ENCODE measurements around the gene NACC1.

The NACC1 gene

DNA sequence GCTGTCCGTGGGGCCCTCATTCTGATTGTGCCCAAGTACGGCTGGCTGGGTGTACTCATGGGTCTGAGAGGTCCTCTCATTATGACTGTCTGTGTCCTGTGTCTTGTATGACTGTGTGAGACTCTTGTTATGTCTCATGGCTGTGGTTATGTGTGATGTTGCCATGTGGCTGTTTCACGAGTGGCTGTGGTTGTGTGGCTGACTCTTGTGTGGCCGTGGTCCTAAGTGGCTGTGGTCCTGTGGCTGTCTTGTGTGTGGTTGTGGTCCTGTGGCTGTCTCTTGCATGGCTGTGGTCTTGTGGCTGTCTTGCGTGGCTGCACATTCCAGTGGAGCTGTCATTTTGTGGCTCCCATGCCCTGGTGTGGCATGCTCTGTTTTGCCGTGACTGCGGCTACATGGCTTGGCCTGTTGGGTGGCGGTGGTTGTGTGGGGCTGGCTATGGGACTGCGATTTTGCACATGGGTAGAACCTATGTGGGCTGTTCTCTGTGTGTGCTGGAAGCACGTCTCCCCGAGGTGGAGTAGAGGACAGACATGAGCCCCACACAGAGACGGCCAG is 18.0 kb upstream of the NACC1 start:
- no peak for DNase-seq (ENCODE audit: low read depth, low spot score)

DNA sequence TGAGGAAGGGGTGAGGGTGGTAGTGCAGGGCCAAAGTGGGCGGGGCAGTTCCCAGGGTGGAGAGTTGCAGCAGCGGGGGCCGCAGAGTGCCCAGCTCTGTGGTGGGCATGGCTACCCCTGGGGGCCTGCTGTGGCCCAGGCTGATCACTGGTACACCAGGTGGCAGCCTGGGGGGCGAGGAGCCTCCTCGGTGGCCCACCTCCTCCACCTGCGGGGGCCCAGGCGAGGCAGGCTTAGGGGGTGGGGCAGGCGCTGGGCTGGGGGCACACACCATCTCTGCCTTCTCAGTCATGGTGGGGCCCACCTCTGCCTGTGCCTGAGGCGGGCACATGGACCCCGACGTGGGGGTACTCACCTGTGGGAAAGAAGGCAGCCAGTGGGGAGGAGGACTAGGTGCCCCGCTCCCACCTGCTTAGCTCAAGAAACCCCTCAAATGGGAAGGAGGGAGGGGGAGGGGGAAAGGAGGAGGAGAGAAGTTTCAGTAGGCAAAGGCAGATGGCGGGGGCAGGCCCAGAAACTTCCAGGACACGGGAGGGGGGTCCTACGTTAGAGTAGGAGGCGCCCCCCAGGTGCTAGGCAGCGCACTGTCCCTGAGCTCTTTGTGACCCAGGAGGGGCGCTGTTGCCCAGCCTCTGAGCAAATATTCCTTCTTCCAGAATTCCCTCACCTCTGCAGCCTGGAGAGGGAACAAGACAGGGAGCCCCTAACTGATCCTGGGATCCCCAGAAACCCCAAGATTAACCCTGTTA is 17.0 kb upstream of the NACC1 start:
- no peak for DNase-seq (ENCODE audit: low read depth, low spot score)

DNA sequence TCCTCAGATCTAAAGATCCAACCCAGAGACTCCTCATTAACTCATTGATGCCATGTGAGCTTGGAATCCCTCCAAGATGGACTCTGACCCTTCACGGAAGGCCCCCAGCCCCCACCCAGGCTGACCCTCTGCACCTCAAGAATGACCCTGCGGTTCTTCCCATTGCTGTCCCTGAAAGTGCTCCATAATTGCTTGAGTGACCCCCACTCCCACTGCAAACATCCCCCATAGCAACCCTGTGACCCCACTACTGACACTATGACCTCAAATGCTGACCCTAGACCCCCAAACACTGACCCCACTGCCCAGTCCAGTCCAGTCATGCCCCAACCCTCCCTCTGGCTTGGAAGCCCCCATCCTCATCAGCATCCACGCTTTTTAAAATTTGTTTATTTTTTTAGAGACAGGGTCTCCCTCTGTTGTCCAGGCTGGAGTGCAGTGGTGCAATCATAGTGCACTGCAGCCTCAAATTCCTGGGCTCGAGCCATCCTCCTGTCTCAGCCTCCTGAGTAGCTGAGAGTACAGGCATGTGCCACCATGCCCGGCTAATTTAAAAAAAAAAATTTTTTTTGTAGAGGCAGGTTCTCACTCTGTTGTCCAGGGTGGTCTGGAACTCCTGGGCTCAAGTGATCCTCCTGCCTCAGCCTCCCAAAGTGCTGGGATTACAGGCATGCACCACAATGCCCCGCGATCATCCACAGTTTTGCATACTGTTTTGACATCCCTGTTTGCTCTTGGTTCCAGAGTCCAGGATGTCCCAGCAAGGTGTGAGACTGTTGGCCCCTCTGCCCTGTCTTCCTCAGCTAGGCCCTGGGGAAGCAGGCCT is 16.3 kb upstream of the NACC1 start:
- no peak for DNase-seq (ENCODE audit: low read depth, low spot score)

DNA sequence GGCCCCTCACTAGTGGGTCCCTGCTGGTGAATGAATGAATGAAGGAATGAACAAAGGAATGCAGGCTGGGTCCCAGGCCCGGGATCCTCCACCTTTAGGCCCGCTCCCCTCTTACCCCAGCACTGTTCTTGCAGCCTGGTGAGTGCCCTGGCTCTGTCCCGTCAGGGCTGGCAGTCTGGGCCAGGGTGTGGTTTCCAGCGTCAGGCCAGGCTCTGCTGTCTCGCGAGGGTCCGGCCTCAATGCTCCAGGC is 15.7 kb upstream of the NACC1 start:
- no peak for DNase-seq (ENCODE audit: low read depth, low spot score)

DNA sequence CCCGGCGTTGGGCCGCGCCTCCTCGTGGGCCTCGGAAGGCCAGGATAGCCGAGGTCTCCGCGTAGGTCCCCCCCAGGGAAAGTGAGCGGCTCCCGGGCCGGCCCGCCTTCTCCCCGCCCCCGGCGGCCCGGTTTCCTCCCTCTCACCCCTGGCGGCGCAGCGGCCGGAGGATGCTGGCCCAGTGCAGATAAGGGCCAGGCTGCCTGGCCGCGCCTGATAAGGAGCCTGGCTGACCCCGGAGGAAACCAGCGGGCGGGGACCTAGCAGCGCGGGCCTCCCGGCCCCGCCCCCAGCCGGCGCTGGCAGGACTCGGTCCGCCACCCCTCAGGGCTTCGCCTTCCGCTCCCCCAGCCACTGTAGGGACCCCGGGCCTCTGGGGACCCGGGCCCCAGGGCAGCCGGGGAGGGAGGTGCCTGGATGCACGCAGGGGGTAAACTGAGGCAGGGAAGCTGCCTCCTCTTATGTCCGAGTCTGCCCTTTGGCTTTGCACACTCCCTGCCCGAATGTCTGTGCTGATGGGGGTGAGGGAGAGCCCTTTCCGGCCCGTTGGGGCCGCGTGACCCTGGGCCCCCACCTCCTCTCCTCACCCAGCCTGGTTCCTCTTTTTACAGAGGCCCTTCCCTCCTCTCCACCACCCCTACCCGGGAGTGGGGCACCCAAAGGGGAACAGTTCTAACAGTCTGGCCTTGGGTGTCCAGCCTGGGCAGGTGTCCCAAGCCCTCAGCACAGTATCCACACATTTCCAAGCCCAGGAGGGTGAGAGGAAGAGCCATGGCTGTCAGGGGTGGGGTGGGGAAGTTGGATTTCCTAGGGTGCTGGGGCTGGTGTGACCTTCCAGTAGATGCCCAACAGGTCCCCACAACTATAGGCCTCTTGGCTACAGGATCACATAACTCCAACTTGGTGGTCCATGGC is 15.1 kb upstream of the NACC1 start, which contains the start of gene LYL1:
LYL1 (minus strand) TSS at position 193 of the 915 bp plus-strand sequence. CDS start 1,687 bp downstream, outside the sequence.
- DNase-seq (ENCODE audit: low read depth, low spot score): peak; percentile 85

DNA sequence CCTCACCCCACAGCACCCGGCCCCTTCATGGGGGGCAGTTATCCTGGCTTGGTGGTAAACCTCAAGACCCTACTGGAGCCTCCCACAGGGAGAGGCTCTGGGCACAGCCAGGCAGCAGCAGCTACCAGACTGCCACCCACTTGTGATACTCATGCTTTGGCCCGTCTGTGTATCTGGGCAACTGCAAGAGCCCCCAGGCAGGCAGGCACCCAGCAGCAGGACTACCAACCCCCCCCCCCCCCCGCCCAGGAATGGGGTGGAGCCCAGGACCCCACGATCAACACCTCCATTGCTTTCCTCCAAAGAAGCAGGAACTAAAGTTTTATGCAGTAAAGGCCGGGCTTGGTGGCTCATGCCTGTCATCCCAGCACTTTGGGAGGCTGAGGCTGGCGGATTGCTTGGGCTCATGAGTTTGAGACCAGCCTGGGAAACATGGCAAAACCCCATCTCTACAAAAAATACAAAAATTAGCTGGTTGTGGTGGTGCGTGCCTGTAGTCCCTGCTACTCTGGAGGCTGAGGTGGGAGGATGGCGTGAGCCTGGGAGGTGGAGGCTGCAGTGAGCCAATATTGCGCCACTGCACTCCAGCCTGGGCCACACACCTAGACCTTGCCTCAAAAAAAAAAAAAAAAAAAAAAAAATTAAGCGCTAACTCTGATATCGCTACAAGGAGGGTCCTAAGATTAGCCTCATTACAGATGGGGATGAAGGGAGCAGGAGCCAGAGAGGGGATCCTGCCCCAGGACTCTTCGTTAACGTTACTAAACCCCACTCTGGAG is 14.3 kb upstream of the NACC1 start:
- DNase-seq (ENCODE audit: low read depth, low spot score): no peak

DNA sequence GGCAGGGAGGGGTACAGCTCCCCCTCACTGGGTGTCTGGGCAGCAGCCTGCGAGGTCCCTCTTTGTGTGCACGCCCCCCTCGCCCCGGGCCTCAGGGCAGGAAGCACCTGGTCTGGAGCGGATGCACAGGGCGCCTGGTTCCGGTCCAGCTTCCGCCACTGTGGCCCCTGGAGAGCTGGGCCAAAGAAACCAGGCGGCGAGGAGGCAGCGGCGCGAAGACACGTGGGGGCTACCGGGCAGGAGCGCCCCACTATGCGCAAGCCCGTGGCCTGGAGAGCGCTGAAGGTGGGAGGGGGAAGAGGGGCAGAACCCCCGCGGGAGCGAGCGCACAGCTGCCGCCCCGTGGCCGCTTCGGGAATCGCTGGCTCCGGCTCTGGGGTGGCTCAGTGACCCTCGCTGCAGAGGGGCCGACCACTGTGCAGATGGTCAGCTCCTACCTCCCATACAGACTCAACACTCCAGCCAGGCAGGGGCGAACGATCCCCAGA is 13.7 kb upstream of the NACC1 start:
- DNase-seq (ENCODE audit: low read depth, low spot score): no peak

DNA sequence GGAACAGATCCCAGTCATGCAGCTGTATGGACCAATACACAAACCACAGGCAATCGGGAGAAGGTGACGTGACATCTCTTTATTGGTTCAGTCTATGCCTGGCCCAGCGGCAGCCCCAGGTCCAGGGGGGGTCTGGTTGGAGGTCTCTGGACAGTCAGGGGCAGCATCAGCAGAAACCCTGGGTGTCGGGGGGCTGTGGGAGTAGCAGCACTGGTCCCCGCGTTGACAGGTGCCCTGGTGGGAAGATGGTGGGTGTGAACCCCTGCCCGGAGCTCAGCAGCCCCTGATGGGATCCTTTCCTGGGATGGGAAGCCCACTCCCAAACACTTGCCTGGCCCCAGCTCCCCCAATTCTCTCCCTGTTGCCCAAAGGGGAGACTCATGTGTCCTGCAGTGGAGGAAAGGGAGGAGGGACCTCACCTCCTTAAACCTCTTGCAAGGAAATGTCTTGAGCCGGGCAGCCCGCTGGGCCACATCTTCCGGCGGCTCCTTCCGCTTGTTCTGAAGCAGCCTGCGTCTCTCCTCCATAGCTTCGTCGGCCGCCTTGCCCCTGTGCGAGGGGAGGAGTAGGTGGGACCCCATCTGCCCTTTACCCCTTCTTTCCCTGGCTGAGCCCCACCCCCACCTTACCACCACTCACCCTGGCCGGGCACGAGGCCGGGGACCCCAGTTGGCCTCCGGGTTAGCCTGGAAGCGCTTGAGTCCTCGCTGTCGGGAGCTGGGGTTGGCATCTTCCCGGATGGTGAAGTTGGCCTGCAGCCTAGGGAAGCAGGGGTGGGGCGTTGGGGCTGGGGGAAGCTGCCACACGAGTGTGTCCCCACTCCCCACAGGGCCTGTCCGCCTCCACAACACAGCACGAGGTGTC is 13.0 kb upstream of the NACC1 start:
- no peak for DNase-seq (ENCODE audit: low read depth, low spot score)

DNA sequence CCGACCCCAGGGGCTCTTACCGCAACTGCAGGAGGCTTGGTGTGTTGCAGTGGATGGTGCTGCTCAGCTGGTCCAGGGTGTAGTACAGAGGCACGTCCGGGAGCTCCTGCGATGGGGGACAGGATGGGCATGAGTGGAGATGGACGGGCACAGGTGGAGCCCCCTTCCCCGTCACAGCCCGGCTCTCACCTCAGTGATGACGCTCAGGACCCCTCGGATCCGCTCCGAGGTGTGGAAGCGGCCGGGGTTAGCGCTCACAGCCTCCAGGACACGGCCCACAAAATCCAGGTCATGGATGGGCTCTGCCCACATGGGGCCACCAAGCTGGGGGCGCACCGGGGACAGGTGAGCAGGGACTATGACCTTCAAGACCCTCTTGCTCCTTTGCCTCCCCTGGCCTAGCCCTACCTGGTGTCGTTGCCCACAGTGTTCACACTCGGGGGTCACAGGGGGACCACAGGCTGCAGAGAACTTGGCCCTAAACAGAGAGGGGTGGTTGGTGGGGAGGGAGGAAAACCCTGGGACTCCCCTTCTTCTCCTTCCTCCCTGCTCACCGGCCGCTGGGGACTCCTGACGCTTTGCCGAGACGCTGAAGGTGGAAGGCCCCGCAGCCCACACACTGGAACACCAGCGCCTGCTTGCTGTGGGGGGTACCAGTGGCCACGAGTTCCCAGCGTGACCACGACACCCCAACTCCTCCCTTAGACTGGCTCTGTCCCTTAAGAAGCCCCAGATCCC is 8.5 kb upstream of the NACC1 start:
- DNase-seq (ENCODE audit: low read depth, low spot score): no peak

DNA sequence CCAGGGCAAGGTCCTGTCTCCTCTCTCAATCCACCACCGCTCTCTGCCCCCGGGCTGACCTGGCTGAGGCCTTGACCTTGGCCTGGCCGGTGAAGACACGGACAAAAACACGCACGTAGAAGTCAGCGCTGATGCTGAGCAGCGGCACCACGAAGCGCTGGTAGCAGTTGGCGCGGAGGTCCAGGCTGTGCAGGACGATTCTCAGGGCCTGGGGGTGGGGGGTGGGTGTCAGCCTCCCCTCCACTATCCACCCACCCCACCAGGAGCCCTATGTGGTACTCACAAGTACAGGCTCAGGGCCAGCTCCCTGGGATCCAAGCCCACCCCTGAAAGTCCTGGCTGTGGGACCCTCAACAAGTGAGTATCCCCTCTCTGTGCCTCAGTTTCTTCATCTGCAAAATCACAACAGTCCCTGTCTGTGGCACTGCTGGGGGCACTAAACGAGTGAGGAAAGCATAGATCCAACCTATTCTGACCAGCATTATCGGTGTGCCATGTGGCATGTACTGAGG is 7.9 kb upstream of the NACC1 start:
- DNase-seq (ENCODE audit: low read depth, low spot score): no peak

DNA sequence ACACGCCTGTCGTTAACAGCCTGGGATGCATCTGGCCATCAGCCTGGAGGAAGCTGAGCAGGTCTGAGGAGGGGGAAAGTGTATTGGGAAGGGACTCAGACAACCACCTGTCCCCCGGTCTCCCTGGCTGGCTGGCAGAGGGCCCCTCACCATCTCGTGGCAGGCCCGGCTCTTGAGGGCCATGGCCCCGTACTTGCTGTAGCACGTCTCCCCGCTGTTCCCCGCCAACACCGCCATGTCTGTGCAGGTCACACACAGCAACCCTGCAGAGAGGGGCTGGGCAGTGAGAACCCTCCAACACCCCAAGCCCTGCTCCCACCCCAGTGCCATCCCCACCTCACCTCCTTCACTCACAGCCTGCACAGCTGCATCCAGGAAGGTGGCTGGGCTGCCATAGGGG is 5.5 kb upstream of the NACC1 start:
- no peak for DNase-seq (ENCODE audit: low read depth, low spot score)

DNA sequence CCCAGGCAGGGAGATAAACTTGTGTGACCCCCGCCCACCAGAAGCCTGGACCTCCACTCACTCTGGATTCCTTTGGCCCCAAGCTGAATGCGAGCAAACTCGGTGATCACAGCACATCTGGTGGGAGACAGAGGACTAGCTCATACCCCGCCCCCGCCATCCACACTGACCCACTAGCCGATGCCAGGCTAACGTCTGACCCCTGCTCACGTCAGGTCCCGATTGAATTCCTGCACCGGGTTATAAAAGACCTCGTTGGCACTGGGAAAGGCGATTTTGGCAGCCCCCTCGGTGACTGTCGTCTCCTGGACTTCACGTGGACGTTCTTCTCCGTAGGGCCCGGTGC is 2.2 kb upstream of the NACC1 start:
- no peak for DNase-seq (ENCODE audit: low read depth, low spot score)

DNA sequence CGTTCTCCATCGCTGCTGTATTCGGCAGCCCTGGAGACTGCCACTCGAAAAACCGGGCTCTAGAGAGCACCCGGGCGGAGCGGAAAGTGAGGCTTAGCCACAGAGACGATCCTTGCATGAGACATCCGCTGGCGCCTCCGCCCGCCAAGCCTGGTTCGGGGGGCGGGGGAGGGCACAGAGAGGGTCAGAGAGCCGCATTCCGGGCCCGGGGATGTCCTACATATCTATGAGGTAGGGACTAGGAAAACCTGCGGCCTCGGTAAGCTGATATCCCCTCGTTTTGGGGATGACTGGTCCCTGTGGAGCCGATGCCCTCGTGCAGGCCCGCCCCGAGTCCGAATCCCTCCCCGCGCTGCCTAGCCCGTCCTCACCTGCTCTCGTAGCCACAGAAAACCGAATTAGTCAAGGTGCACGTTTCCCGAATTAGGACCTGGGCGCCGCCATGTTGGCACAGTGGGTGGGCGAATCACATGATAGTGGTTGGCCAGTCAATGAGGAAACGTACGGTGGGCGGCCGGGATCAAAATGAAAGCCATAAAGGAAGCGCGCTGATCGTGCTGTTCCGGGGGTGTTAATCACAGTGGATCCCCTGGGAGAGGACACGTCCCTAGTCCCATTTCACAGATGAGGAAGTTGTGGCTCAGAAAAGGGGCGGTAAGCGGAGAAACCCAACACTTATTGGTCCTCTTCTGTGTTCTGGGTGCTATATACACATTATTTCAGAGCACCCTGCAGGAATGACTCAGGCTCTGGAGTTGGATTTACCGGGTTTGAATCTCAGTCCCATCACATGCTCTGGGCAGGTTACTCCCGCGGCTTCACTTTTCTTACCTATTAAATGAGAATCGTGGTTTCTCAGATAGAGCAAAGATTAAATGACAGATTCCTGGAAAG is 1.5 kb upstream of the NACC1 start, which contains the start of gene TRMT1:
TRMT1 (minus strand) TSS at position 459 of the 894 bp plus-strand sequence; CDS start at position 118, 341 bp downstream.
- peak; percentile 95 for DNase-seq (ENCODE audit: low read depth, low spot score)

DNA sequence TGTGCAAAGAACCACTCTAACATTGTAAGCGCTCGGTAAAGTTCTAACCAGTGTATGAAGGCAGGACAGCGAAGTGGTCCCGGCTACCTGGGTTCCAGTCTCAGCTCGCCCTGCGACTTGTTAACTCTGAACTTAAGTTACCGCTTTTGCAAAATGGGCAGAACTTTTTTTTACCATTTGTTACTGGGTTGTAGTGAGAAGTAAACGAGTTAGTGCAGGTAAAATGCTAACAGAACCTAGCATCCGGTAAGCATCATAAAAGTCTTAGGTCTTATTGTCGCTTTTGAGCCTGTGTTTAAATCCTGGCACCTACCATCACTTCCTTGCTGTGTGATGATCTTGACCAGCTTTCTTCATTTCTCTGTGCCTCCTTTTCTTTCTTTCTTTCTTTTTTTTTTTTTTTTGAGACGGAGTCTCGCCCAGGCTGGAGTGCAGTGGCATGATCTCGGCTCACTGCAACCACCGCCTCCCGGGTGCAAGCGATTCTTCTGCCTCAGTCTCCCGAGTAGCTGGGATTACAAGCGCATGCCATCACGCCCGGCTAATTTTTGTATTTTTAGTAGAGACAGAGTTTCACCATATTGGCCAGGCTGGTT is 790 bp upstream of the NACC1 start:
- DNase-seq (ENCODE audit: low read depth, low spot score): no peak

DNA sequence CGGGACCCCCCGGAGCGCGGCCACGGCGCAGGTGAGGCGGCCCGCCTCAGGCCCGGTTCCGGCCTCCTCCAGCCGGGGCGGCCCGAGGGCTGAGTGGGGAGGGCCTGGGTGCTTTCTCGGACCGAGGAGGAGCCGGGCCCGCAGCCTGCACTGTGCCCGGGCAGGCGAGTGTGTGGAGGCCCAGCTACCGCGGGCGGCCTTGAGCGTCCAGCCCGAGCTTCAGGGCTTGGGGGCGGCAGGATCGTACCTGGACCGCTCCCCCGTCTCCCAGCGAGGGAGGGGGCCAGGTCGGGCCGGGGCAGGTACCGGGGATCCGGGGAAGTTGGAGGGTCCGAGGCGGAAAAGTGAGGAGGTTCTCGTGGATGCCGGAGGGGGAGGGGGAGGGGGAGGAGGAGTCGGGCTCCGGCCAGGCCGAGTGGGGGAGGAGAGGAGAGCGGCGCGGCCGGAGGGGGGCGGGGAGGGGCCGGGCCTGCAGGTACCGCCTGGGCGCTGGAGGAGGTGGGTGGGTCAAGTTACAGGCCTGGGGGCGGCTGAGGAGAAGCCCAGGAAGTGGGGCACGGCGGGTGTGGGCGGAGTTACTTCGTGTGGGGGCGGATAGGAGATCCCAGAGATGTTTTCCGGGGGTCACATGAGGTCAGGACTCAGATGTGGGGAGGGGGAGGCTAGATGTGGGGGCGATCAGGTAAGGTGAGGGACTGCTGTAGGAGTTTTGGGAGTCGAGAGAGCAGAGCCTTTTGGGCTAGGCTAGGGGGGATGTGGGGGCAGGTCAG is 545 bp downstream of the NACC1 start:
- peak; percentile 81 for DNase-seq (ENCODE audit: low read depth, low spot score)

DNA sequence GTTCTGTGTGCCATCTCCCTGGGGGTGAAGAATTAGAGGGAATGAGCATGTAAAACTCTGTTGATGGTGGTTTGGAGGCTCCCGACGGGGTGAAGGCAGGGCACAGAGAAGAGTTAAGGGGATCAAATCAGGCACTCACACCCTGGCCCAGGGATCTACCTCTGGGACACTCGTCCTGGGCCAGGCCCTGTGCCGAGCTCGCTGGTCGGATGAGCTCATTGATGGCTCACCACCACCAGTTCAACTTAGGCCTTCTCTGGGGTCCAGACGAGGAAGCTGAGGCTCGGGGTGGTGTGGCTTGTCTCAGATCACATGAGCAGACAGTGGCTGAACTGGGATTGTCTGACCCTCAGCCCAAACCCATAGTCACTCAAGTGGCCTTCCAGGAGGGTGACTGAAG is 1.6 kb downstream of the NACC1 start:
- no peak for DNase-seq (ENCODE audit: low read depth, low spot score)

DNA sequence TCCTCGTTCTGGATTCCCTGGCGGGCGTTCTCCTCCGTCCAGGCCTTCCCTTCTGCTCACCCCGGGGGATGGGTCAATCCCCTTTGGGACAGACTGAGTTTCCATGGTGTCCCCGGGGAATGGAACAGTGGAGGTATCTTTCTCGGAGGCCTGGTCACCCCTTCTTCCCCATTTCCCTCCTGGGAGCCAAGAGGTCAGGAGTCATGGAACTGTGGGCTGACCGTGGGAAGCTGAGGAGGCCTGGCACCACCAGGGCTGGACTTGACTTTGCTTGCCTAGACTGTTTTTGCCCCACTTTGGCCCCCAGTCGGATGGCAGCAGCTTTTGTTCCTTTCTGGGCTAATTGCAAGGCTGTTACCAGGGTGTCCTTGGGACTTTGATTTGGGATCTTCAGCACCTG is 2.0 kb downstream of the NACC1 start:
- DNase-seq (ENCODE audit: low read depth, low spot score): no peak
